PC-3 (cell line): ENCODE measurements around the gene KIF6. TPM values are rescaled to one million over a fixed set of nuclear protein-coding genes. Genes with fewer than 3 reads are reported as not detected.

Experiments
- ATAC-seq: fragments of 200-7000 bp; cut with Tn5 transposase; 2 replicates; pipeline ENCODE4 v1.9.1; 2020; ENCODE audit warnings: mild to moderate bottlenecking, moderate library complexity
- BruUV-seq: library from RNA; stranded (reverse); fragments of 400-500 nt; replicated peaks from 2 replicates; lab custom pipeline; 2021; lab: Mats Ljungman, UMichigan
- CTCF ChIA-PET: fragments of 300-600 bp; sonication (Branson Sonifier 250); formaldehyde crosslinking; loops from one replicate; lab custom pipeline; 2022; ENCODE audit warnings: antibody characterized with exemption; lab: Charles Lee
- POLR2A ChIA-PET: fragments of 300-600 bp; sonication (Branson Sonifier 250); formaldehyde crosslinking; loops from one replicate; lab custom pipeline; 2022; ENCODE audit warnings: antibody characterized with exemption; ENCODE audit not compliant: unreplicated experiment; lab: Charles Lee
- DNase-seq: peaks from one replicate; pipeline ENCODE4 v3.0.0-alpha.2; 2015
- H2AFZ ChIP-seq: fragments of 300-600 bp; sonication (generic); 2 replicates; pipeline ENCODE4 v1.6.0; 2016; ENCODE audit warnings: antibody characterized with exemption, low read length
- H3F3A ChIP-seq: fragments of 300-600 bp; sonication (generic); one replicate; pipeline ENCODE4 v1.6.0; 2017; ENCODE audit warnings: antibody characterized with exemption, low read length, control low read depth, mild to moderate bottlenecking; ENCODE audit not compliant: unreplicated experiment
- H3K27ac ChIP-seq: fragments of 300-600 bp; sonication (generic); 2 replicates; pipeline ENCODE4 v1.5.1; 2016; ENCODE audit warnings: mild to moderate bottlenecking, low read length
- H3K27me3 ChIP-seq: fragments of 300-600 bp; sonication (generic); 2 replicates; pipeline ENCODE4 v1.6.1; 2016; ENCODE audit warnings: low read length, mixed read lengths
- H3K36me3 ChIP-seq: fragments of 300-600 bp; sonication (generic); 2 replicates; pipeline ENCODE4 v1.6.1; 2016; ENCODE audit warnings: low read depth, mixed run types, low read length, mixed read lengths
- H3K4me1 ChIP-seq: fragments of 300-600 bp; sonication (generic); 2 replicates; pipeline ENCODE4 v1.5.1; 2016; ENCODE audit warnings: low read length; ENCODE audit not compliant: insufficient read depth
- H3K4me2 ChIP-seq: fragments of 300-600 bp; sonication (generic); 2 replicates; pipeline ENCODE4 v1.6.0; 2016; ENCODE audit warnings: low read length
- H3K4me3 ChIP-seq: fragments of 300-600 bp; sonication (generic); 2 replicates; pipeline ENCODE4 v1.5.1; 2016; ENCODE audit warnings: mild to moderate bottlenecking, low read length, mixed read lengths
- H3K79me2 ChIP-seq: fragments of 300-600 bp; sonication (generic); 2 replicates; pipeline ENCODE4 v1.6.1; 2017; ENCODE audit warnings: low read length, mixed read lengths
- H3K9ac ChIP-seq: fragments of 300-600 bp; sonication (generic); 2 replicates; pipeline ENCODE4 v1.6.0; 2016; ENCODE audit warnings: mild to moderate bottlenecking, low read length
- H3K9me2 ChIP-seq: fragments of 300-600 bp; sonication (generic); replicated peaks from 2 replicates; pipeline ENCODE4 v1.6.1; 2016; ENCODE audit warnings: mixed run types, low read length, mixed read lengths
- H3K9me3 ChIP-seq: fragments of 300-600 bp; sonication (generic); 2 replicates; pipeline ENCODE4 v1.6.1; 2016; ENCODE audit warnings: low read length, mixed read lengths
- H4K20me1 ChIP-seq: fragments of 300-600 bp; sonication (generic); 2 replicates; pipeline ENCODE4 v1.6.1; 2016; ENCODE audit warnings: low read length, mixed read lengths
- EZH2 ChIP-seq: fragments of 300-600 bp; sonication (generic); IDR thresholded peaks from one replicate; pipeline ENCODE4 v1.6.1; 2017; ENCODE audit warnings: antibody characterized with exemption, mild to moderate bottlenecking, low read length; ENCODE audit not compliant: unreplicated experiment
- EZH2phosphoT487 ChIP-seq: fragments of 300-600 bp; sonication (generic); IDR thresholded peaks from 2 replicates; pipeline ENCODE4 v1.6.1; 2018; ENCODE audit warnings: mild to moderate bottlenecking, antibody characterized with exemption, low read length, borderline replicate concordance
- intact Hi-C: fragments of 100-400 bp; cut with micrococcal nuclease; formaldehyde crosslinking; loops from 2 replicates; pipeline ENCODE4 v1.9.0; 2023
- total RNA-seq: library from RNA; depleted of rRNA; stranded (reverse); fragments of >200 nt; gene quantifications from 2 replicates; pipeline ENCODE4 v1.2.3, GENCODE V29; 2014
- TF ChIP-seq, protein P1 (sequence below): fragments of 300-600 bp; sonication (generic); conservative IDR thresholded peaks from 2 replicates; pipeline ENCODE4 v1.5.1; 2017; ENCODE audit warnings: antibody characterized with exemption, low read depth, mild to moderate bottlenecking, low read length

KIF6 gene
- total RNA-seq, 1 experiment from 2014 or later: 0.07 TPM

DNA sequence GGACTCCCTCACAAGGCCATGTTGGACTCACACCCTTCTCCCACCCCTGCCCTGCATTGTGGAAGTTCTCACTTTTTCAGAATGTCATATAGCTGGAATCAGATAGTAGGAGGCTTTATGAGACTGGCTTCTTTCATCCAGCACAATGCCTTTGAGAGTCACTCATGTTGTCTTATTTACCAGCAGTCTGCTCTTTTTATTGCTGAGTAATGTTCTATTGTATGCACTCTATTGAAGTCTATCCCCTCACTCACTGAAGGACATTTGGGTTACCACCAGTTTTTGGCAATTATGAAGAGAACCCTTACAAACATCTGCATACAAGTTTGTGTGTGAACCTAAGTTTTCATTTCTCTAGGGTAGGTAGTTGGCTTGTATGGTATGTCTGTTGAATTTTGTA lies 321.9 kb downstream of the KIF6 start:
- Histone ChIP-seq H3K79me2 (no peaks in the 10 kb centered on the region), H3K27ac (no peak overlapping the region), H4K20me1 (no peaks in the 10 kb centered on the region), H3K4me3 (no peak overlapping the region), H3K9ac (no peak overlapping the region), H3K9me3 (no peaks in the 10 kb centered on the region), H2AFZ (no peak overlapping the region), H3K36me3 (no peaks in the 10 kb centered on the region), H3K4me2 (no peak overlapping the region), H3F3A (no peaks in the 10 kb centered on the region), H3K27me3 (peaks cover 2% of the 10 kb centered on the region; the same call in 1 of the 2 replicates), H3K9me2 (no peaks in the 10 kb centered on the region), H3K4me1 (no peaks in the 10 kb centered on the region)
- no TSS peak for BruUV-seq
- intact Hi-C loops: no loop called here
- ChIA-PET POLR2A (no interaction called here), CTCF (no interaction called here)
- no peak for ATAC-seq
- DNase-seq: no peak
- no peak for TF ChIP-seq EZH2phosphoT487
- TF ChIP-seq, protein P1, sequence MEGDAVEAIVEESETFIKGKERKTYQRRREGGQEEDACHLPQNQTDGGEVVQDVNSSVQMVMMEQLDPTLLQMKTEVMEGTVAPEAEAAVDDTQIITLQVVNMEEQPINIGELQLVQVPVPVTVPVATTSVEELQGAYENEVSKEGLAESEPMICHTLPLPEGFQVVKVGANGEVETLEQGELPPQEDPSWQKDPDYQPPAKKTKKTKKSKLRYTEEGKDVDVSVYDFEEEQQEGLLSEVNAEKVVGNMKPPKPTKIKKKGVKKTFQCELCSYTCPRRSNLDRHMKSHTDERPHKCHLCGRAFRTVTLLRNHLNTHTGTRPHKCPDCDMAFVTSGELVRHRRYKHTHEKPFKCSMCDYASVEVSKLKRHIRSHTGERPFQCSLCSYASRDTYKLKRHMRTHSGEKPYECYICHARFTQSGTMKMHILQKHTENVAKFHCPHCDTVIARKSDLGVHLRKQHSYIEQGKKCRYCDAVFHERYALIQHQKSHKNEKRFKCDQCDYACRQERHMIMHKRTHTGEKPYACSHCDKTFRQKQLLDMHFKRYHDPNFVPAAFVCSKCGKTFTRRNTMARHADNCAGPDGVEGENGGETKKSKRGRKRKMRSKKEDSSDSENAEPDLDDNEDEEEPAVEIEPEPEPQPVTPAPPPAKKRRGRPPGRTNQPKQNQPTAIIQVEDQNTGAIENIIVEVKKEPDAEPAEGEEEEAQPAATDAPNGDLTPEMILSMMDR: no peak
- TF ChIP-seq EZH2: no peak

DNA sequence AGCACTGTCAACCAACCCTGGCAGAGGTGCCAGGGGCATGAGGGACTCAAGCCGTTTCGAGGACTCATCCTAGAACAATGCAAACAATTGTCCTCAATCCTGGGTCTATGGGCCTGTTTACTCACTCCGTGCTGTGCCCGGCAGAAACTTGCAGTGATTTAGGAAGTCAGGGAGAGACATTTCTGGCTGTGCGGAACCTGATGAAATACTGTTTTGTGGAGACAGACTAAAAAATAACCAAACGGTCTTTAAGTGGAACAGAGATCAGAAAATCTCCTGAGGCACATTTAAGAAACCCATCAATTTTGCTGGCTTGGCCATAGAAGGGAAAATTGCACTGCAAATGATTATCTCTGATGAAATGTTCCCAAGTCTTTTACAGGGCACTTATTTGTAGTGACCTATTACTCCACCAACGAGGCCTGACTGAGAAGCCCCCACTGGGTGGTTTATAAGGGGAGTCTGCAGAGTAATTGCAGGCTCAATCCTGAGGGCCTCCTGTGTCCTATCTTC lies 322.9 kb downstream of the KIF6 start:
- no peak for DNase-seq
- no peak for ATAC-seq
- Histone ChIP-seq H2AFZ (no peak overlapping the region), H3K9me2 (no peaks in the 10 kb centered on the region), H4K20me1 (no peaks in the 10 kb centered on the region), H3K9me3 (no peaks in the 10 kb centered on the region), H3K36me3 (no peaks in the 10 kb centered on the region), H3K79me2 (no peaks in the 10 kb centered on the region), H3K27ac (no peak overlapping the region), H3K4me2 (no peak overlapping the region), H3F3A (no peaks in the 10 kb centered on the region), H3K9ac (no peak overlapping the region), H3K4me3 (no peak overlapping the region), H3K27me3 (peaks cover 12% of the 10 kb centered on the region), H3K4me1 (no peaks in the 10 kb centered on the region)
- intact Hi-C loops: no loop called here
- no TSS peak for BruUV-seq
- ChIA-PET POLR2A (no interaction called here), CTCF (no interaction called here)
- TF ChIP-seq, protein P1: no peak
- TF ChIP-seq EZH2 (no peak), EZH2phosphoT487 (no peak)

DNA sequence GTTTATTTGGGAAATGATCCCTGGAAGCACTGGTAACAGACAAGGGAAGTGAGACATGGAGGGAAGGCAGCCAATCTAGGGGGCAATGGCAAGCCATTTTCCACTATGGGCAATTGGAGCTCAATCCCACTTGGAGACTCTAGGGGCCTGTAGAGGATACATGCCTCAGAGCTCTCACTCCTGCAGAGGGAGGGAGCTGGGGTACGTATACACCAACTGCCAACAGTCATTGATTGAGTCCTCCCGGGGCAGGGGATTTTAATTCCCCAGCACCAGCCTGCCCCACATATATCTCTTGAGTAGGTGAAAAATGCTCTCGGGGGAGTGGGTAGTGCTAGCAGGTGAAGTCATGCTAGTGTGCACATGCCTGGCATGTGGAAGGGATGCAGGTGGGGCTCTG lies 323.8 kb downstream of the KIF6 start:
- no peak overlapping the region for H3K9ac ChIP-seq
- H3K9me3 ChIP-seq: no peaks in the 10 kb centered on the region
- no peak overlapping the region for H2AFZ ChIP-seq
- CTCF ChIA-PET: no interaction called here
- H3K4me3 ChIP-seq: no peak overlapping the region
- H3K4me1 ChIP-seq: no peaks in the 10 kb centered on the region
- DNase-seq (no peak), ATAC-seq (no peak)
- no peaks in the 10 kb centered on the region for H3F3A ChIP-seq
- H3K36me3 ChIP-seq: no peaks in the 10 kb centered on the region
- no TSS peak for BruUV-seq
- TF ChIP-seq EZH2 (no peak), EZH2phosphoT487 (no peak)
- TF ChIP-seq, protein P1: no peak
- no peaks in the 10 kb centered on the region for H3K79me2 ChIP-seq
- H3K27ac ChIP-seq: no peak overlapping the region
- no peaks in the 10 kb centered on the region for H3K9me2 ChIP-seq
- no peak overlapping the region for H3K4me2 ChIP-seq
- H3K27me3 ChIP-seq: peaks cover 21% of the 10 kb centered on the region
- intact Hi-C loops: no loop called here
- POLR2A ChIA-PET: no interaction called here
- no peaks in the 10 kb centered on the region for H4K20me1 ChIP-seq
